GM18870 (cell line): ENCODE results near the gene INSRR.

Experiments
- ATAC-seq: cut with Tn5 transposase; IDR thresholded peaks from one replicate; pipeline ENCODE4 v1.9.1; 2021; ENCODE audit warnings: moderate library complexity; ENCODE audit not compliant: unreplicated experiment

The INSRR gene

GRCh38 chr1:156836041-156836654, 22.8 kb downstream of the INSRR start:
- no peak for ATAC-seq

DNA sequence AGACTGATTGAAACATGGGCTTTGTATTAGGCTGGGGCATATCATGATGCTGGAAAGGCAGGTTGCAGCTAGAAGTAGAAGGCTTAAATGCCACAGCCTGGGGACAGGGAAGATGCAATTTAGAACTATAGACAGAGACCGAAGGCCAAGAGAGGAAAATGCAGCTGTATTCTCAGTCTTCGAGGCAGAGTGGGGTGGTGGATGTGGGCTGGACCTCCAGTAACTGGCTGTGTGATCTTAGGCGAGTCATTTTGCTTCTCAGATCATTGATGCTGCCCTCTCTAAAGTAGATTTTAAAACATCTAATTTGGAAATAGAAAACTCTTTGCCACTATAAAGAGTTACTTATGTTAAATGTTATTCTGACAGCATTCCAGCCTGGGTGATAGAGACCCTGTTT, 24.6 kb downstream of the INSRR start:
- ATAC-seq: no peak

DNA sequence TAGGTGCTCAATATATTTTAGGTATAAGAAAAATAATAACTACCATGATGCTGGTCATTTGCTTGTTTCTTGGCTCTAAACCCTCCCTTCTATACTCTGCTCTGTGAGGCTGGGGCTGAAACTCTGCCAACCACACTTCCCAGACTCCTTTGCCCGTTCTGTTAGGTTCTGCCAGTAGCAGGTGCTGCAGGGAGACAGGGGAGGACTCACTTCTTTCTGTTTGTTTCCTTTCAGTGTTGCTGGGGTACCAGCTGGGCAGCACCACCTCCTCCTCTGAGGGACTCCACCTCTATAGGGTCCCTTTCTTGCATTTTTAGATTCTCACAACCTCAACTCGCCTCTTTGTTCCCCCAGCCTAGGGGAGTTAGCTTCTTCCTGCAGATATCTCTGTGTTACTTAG, 25.3 kb downstream of the INSRR start:
- ATAC-seq: no peak

DNA sequence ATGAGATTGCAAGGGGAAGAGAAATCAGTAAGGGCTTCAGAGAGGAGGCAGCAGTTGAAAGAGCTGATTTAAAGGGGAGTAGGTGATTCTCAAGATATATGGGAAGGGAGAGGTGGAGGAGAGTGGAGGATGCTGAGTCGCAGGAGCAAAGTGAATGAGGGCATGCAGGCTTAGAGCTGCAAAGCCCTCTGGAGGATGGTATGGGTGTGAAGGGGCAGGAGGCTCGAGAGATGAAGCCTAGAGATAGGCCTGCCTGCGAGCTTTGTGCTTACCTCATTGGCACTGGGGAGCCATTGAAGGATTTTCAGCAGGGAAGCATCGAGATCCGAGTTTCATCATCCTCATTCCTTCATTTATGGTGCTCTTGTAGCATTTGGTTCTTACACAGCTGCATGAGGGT, 26.5 kb downstream of the INSRR start:
- ATAC-seq: no peak

- no peak for ATAC-seq
Observed at GRCh38 chr1:156828400-156829124, 30.4 kb downstream of the INSRR start.

- ATAC-seq: no peak
Observed at GRCh38 chr1:156826630-156827029, 32.3 kb downstream of the INSRR start.

- ATAC-seq: no peak
Observed at GRCh38 chr1:156823210-156823790, 35.6 kb downstream of the INSRR start.

DNA sequence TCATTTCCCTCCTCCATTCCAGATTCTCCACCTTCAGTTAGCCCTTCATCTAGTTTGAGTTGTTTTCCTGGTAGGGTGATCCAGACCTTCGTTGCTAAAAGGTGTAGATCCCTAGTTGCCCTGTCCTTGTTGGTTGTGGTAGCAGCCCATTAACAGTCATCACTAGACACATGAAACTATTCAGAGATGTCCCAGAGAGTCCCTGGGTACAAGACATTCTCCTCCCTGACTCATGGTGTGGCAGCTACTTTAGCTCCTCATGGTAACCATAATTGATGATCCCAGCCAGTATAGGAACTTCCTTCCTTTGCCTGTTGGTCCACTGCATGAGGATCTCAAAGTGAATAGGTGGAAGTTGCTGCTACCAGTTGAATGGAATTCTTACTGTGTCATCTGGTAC, 36.2 kb downstream of the INSRR start:
- no peak for ATAC-seq

DNA sequence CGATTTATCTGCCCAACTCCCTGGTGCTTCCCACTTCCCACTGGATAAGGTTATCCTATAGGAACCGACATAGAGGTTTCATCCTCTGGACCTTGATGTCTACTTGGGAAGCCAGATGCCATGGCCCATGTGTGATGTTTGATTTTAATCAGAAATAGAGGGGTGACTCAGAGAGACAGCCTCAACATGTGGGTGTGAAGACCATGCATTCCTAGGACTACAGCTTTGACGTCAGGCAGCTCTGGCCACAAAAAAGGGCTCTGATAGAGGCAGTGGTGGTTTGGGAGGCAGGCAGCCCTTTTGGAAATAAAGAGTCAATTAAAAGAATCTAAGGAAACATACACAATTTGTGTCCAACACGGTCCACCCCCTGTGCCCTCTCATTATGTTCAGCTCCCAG, 37.1 kb downstream of the INSRR start:
- ATAC-seq: no peak

- peak; percentile 65 for ATAC-seq
Observed at GRCh38 chr1:156816561-156817328, 42.2 kb downstream of the INSRR start, which contains the start of gene SH2D2A. TSS of gene SH2D2A (minus strand) at chr1:156816848. CDS start at chr1:156816708, 140 bp downstream.

- ATAC-seq: no peak
Observed at GRCh38 chr1:156815961-156816422, 42.9 kb downstream of the INSRR start.

DNA sequence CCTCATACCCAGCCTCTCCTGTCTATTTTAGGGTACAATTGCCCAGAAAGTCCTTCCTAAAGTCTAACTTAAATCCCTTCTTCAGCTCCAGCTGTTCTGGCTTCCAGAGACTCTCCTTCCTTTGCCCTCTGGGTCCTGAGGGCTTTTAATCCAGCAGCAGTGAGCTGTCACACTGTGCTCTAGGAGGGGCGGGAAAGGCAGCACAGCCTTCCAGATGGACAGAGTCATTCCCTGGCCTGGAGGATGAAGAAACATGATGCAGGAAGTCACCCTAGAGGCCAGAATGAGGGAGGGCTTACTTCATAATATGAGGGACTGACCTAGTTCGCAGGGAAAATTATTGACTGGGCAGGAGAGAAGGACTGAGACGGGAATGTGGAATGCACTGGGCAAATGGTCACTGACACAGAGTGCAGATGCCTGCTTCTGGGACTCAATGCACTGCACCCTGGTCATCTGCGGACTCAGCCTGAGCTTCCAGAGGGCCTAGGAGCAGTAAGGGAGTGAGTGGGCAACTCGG, 43.5 kb downstream of the INSRR start:
- ATAC-seq: no peak

DNA sequence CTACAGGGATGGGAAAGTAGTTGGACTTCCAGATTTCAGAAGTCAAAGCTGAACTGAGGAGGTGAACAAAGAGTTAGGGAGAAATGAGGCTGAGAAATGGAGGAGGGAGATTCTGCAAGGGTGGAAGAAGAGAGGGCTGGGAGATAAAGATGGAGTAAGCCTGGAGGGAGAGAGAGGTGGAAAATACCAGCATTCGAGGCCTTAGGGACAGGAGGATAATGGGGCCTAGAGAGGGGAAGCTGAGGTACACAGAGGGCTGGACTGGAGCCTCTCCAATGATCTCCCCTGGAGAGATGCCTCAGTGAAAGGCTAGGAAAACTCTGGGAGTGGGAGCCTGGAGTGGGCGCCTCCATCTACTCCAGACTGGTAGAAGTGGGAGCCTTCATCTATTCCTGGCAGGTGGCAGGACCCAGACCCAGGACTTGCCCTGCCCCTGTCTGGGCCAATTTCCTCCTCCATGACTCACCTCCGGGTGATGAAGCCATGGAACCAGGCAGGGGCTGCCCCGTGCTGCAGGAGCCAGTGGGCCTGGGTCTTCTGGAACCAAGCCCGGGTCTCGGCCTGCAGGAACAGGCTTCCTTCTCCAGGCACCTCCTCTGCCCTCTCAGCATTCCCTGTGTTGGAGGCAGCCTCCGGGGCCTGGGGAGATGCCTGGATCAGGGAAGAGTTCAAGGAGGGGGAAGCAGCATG, 44.2 kb downstream of the INSRR start:
- ATAC-seq: no peak

DNA sequence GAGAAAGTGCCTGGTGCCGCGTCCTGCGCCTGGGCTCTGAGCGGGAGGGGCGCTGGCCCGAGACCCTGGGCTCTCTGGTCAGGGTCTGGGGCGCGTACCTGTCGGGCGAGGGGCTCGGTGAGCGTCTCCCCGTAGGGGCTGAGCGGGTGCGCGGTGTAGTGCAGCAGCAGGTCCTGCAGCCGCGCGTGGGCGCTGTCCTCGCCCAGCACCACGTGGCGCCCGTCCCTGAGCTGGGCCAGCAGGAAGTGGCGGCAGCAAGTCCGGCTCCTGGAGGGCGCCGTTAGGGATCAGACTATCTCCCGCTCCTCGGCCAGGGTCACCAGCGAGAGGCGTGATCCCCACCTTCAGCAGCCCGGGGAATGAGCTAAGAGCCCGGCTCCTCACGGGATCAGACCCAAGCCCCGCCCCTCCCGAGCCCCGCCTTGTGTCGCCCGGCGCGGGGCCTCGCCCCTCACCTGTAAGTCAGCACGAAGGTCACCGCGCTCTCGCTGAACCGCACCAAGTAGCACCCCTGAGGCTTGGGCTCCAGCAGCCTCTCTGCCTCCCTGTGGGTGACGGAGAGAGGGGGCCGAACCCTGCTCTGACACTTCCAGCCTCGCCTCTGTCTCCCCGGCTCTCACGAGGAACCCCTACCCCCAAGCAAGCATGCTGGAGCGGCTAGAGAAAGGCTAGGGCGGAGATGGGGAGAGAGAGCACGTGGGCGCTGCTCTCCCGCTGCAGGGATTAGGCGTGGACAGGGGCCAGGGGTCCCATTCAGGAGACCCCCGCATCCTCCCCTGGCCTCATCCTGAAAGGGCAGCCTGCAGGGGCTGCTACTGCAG, 45.0 kb downstream of the INSRR start:
- no peak for ATAC-seq

GRCh38 chr1:156813298-156813697, 45.6 kb downstream of the INSRR start:
- ATAC-seq: no peak

DNA sequence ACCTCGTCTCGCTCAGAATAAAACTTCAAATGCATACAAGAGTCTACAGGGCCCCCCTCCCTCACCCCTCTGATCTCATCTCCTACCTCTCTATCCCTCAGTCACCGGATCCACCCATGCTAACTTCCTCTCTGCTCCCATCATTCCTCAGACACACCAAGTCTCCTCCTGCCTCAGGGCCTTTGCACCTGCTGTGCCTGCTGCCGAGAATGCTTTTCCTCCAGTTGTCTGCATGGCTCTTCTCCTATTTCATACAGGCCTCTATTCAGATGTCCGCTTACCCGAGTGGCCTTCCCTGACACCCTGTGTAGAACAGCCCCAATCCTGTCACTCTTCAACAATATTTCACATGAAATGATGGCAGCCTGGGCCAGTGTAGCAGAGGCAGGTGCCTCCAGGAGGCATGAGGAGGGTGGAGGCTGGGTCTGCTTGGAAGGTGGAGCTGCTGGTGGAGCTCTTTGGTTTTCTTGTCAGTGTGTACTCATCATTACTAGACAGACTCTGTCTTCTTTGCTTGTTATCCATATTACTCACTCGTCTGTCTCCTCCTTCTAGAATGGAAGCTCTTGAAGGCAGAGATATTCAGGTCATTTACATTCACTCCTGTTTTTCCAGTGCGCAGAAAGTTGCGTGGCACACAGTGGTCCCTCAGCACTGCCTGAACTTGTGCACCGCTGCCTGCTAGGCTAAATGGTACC, 46.5 kb downstream of the INSRR start:
- no peak for ATAC-seq

- ATAC-seq: no peak
Observed at GRCh38 chr1:156811168-156811567, 47.7 kb downstream of the INSRR start.

DNA sequence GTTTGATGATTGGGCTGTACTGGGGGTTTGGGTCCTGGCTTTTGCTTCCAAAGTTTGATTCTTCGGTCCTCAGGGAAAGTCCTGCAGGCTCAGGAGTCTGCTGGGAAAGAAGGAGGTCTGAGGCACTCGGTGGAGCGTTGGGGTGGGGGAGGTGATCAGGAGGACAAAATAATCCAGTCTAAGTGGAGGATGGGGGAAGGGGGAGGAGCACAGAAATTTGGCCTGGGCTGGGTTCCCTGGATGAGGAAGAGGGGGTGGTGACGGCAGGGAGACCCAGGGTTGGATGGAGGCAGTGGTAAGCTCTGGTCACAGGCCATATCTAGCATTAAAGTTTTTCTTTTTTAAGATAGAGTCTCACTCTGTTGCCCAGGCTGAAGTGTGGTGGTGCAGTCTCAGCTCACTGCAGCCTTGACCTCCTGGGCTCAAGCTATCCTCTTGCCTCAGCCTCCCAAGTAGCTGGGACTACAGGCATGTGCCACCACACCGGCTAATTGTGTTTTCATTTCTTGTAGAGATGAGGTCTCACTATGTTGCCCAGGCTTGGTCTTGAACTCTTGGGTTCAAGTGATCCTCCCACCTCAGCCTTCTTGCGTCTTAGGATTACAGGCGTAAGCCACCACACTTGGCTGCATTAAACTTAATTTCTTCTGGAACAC, 49.1 kb downstream of the INSRR start:
- no peak for ATAC-seq

- no peak for ATAC-seq
Observed at GRCh38 chr1:156809281-156809680, 49.6 kb downstream of the INSRR start.
